C4-2B (cell line): ENCODE results near the gene UNC45A.

ENCODE experiments used
- CTCF ChIP-seq: fragments of 450-650 bp; conservative IDR thresholded peaks from 2 replicates; pipeline ENCODE4 v1.5.1; 2017; ENCODE audit warnings: mild to moderate bottlenecking
- ZFX ChIP-seq: fragments of 450-650 bp; IDR thresholded peaks from 2 replicates; pipeline ENCODE4 v1.6.1; 2017

DNA sequence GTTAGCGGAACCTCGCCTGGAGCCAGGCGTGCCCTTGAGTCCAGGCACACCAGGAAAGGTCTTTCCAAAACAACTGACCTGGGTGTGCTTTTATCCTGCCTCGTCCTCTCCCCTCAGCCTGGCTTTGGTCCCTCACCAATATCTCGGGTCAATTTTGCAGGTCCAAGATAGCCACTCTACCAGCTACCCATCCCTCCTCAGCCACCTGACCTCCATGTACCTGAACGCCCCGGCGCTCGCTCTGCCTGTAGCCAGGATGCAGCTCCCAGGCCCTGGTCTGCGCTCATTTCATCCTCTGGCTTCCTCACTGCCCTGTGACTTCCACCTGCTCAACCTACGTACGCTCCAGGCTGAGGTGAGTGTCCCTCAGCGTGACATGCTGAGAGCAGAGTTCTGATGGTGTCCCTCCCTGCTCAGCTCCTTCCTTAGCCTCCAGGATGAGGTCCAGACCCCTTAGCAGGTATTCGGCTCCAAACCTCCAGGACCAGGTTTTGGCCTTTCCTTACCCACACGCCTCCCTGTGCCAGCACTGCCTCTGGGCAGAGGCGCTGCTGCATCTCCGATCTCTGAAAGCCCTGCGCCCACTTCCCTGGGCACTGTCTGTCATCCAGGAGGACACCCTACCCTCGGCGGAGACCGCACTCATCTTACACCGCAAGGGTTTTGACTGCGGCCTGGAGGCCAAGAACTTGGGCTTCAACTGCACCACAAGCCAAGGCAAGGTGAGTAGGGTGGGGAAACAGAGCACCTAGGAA, 16.9 kb upstream of the UNC45A start:
- TF ChIP-seq CTCF (no peak), ZFX (no peak)
